ENCODE measurements around the gene ATP8B1.

GRCh38 chr18:57648414-57648813, 154.7 kb downstream of the ATP8B1 start:
- TF ChIP-seq CTCF (IDR thresholded peaks at IDR 0.05) (no peak), POLR2AphosphoS5 (IDR thresholded peaks at IDR 0.05) (no peak), POLR2A (IDR thresholded peaks at IDR 0.05) (no peak)

Data from prostate gland (tissue), 2 donors.